Aortic smooth muscle cell (primary cell): ENCODE data around the gene USP24. TPM values are rescaled to one million over a fixed set of nuclear protein-coding genes. Genes with fewer than 3 reads are reported as not detected.

Experiments used
- total RNA-seq: library from RNA; depleted of rRNA; stranded (reverse); fragments of >200 nt; gene quantifications from 2 replicates; pipeline ENCODE4 v1.2.3, GENCODE V29; 2014

USP24 gene, protein sequence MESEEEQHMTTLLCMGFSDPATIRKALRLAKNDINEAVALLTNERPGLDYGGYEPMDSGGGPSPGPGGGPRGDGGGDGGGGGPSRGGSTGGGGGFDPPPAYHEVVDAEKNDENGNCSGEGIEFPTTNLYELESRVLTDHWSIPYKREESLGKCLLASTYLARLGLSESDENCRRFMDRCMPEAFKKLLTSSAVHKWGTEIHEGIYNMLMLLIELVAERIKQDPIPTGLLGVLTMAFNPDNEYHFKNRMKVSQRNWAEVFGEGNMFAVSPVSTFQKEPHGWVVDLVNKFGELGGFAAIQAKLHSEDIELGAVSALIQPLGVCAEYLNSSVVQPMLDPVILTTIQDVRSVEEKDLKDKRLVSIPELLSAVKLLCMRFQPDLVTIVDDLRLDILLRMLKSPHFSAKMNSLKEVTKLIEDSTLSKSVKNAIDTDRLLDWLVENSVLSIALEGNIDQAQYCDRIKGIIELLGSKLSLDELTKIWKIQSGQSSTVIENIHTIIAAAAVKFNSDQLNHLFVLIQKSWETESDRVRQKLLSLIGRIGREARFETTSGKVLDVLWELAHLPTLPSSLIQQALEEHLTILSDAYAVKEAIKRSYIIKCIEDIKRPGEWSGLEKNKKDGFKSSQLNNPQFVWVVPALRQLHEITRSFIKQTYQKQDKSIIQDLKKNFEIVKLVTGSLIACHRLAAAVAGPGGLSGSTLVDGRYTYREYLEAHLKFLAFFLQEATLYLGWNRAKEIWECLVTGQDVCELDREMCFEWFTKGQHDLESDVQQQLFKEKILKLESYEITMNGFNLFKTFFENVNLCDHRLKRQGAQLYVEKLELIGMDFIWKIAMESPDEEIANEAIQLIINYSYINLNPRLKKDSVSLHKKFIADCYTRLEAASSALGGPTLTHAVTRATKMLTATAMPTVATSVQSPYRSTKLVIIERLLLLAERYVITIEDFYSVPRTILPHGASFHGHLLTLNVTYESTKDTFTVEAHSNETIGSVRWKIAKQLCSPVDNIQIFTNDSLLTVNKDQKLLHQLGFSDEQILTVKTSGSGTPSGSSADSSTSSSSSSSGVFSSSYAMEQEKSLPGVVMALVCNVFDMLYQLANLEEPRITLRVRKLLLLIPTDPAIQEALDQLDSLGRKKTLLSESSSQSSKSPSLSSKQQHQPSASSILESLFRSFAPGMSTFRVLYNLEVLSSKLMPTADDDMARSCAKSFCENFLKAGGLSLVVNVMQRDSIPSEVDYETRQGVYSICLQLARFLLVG (N-terminal part only)
- 35.4 and 40.1 TPM in 2 replicates for total RNA-seq

GRCh38 chr1:55215194-55216021, at the start of gene USP24:
Gene USP24, minus strand, starts transcription at chr1:55215364. Its CDS starts 251 bp downstream, at chr1:55215113.

DNA sequence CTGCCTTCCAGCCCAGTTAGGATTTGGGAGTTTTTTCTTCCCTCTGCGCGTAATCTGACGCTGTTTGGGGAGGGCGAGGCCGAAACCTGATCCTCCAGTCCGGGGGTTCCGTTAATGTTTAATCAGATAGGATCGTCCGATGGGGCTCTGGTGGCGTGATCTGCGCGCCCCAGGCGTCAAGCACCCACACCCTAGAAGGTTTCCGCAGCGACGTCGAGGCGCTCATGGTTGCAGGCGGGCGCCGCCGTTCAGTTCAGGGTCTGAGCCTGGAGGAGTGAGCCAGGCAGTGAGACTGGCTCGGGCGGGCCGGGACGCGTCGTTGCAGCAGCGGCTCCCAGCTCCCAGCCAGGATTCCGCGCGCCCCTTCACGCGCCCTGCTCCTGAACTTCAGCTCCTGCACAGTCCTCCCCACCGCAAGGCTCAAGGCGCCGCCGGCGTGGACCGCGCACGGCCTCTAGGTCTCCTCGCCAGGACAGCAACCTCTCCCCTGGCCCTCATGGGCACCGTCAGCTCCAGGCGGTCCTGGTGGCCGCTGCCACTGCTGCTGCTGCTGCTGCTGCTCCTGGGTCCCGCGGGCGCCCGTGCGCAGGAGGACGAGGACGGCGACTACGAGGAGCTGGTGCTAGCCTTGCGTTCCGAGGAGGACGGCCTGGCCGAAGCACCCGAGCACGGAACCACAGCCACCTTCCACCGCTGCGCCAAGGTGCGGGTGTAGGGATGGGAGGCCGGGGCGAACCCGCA, 175.7 kb downstream of the USP24 start, which contains the start of gene PCSK9:
Gene PCSK9 (plus strand): TSS at position 207 of the 741 bp plus-strand sequence. CDS start 290 bp downstream, at position 497.

Other genes starting within 250 kb of the USP24 start
- gene TMEM61, start 234.7 kb downstream of the USP24 start, total RNA-seq: not detected in 2 replicates
- not detected in 2 replicates for gene BSND, start 216.4 kb downstream of the USP24 start, total RNA-seq
- gene PCSK9, start 175.8 kb downstream of the USP24 start, total RNA-seq: 0.25 and 0.40 TPM in 2 replicates